PC-9 (cell line): ENCODE results near the gene ARNT2.

Source experiments
- CTCF ChIP-seq: fragments of 200-600 bp; sonication (generic); conservative IDR thresholded peaks from 2 replicates; pipeline ENCODE4 v1.6.1; 2017; ENCODE audit warnings: mixed run types, antibody characterized with exemption, mild to moderate bottlenecking, moderate library complexity
- EZH2 ChIP-seq: fragments of 200-600 bp; sonication (generic); IDR thresholded peaks from 2 replicates; pipeline ENCODE4 v1.8.0; 2017; ENCODE audit warnings: antibody characterized with exemption, low read depth

- TF ChIP-seq CTCF = no peak
- no peak for TF ChIP-seq EZH2
Measured at GRCh38 chr15:80637747-80638146, 233.6 kb downstream of the ARNT2 start.
